HepG2 (cell line): ENCODE measurements around the gene ZNF747. TPM values are rescaled to one million over a fixed set of nuclear protein-coding genes. Genes with fewer than 3 reads are reported as not detected.

Experiments
- ARID2 ChIP-seq: sonication (generic); formaldehyde crosslinking; IDR thresholded peaks from 2 replicates; pipeline ENCODE4 v1.8.1; 2022; ENCODE audit warnings: mild to moderate bottlenecking, missing genetic modification reagents, borderline replicate concordance
- LCORL ChIP-seq, 2 experiments: fragments of 450-650 bp in 1 of 2; sonication (generic) in 1 of 2; formaldehyde crosslinking in 1 of 2; IDR thresholded peaks; 2 replicates each; pipeline versions ENCODE4 v1.5.0 to v1.6.1; 2017 to 2020; ENCODE audit warnings: antibody characterized with exemption in 1 of 2, missing genetic modification reagents in 1 of 2
- MAX ChIP-seq: IDR thresholded peaks from 2 replicates; pipeline ENCODE4 v1.6.1; 2012; ENCODE audit warnings: inconsistent platforms
- MIXL1 ChIP-seq: IDR thresholded peaks from 2 replicates; pipeline ENCODE4 v1.6.1; 2016
- MTF2 ChIP-seq: sonication (generic); formaldehyde crosslinking; IDR thresholded peaks from 2 replicates; pipeline ENCODE4 v1.5.0; 2020; ENCODE audit warnings: missing genetic modification reagents, borderline replicate concordance
- NCOR1 ChIP-seq: fragments of 200-600 bp; sonication (generic); IDR thresholded peaks from 2 replicates; pipeline ENCODE4 v1.7.0; 2017; ENCODE audit warnings: antibody characterized with exemption, low read length, borderline replicate concordance
- SIN3B ChIP-seq: fragments of 150-350 bp; IDR thresholded peaks from 2 replicates; pipeline ENCODE4 v1.6.1; 2014; ENCODE audit warnings: low read length
- USF2 ChIP-seq, 2 experiments: sonication (generic) in 1 of 2; formaldehyde crosslinking in 1 of 2; IDR thresholded peaks; 2 replicates each; pipeline versions ENCODE4 v1.5.1 to v1.6.1; 2011 to 2020; ENCODE audit warnings: borderline replicate concordance in 1 of 2, low read depth in 1 of 2, low read length in 1 of 2, mild to moderate bottlenecking in 1 of 2, missing genetic modification reagents in 1 of 2, moderate library complexity in 1 of 2
- ZNF205 ChIP-seq: IDR thresholded peaks from 2 replicates; pipeline ENCODE4 v1.6.1; 2018; ENCODE audit warnings: missing biosample characterization, missing genetic modification reagents
- ZNF3 ChIP-seq: IDR thresholded peaks from 2 replicates; pipeline ENCODE4 v1.7.0; 2017; ENCODE audit warnings: inconsistent platforms
- ZNF558 ChIP-seq: sonication (generic); formaldehyde crosslinking; IDR thresholded peaks from 2 replicates; pipeline ENCODE4 v1.9.0; 2022; ENCODE audit warnings: mild to moderate bottlenecking, missing genetic modification reagents, borderline replicate concordance
- ZNF674 ChIP-seq: sonication (generic); formaldehyde crosslinking; IDR thresholded peaks from 2 replicates; pipeline ENCODE4 v1.5.0; 2020; ENCODE audit warnings: low read depth, mild to moderate bottlenecking, missing genetic modification reagents
- ZNF781 ChIP-seq: sonication (generic); formaldehyde crosslinking; IDR thresholded peaks from 2 replicates; pipeline ENCODE4 v1.5.1; 2020; ENCODE audit warnings: borderline replicate concordance, mild to moderate bottlenecking, missing genetic modification reagents; ENCODE audit errors: not compliant biosample characterization
- ZZZ3 ChIP-seq: sonication (generic); formaldehyde crosslinking; IDR thresholded peaks from 2 replicates; pipeline ENCODE4 v1.4.0; 2020; ENCODE audit warnings: missing genetic modification reagents, mild to moderate bottlenecking, borderline replicate concordance
- polyA plus RNA-seq, 8 experiments: library from polyadenylated mRNA; depleted of rRNA in 3 of 8; stranded (reverse) in 7 of 8; unstranded in 1 of 8; fragments of >200 nt; fragmentation: Illumina TruSeq in 4 of 8; extraction: Trizol in 4 of 8; gene quantifications; 2 replicates each; pipeline versions ENCODE4 v1.2.1 to v1.2.3, GENCODE V29; 2011 to 2016; ENCODE audit warnings: low read depth in 4 of 8, missing spikeins in 1 of 8, mixed read lengths in 1 of 8; ENCODE audit not compliant: insufficient read depth in 1 of 8
- total RNA-seq, 5 experiments: library from RNA; depleted of rRNA; stranded (reverse); fragments of >200 nt; fragmentation: Illumina TruSeq; extraction: Trizol; gene quantifications; 2 replicates each; pipeline ENCODE4 v1.2.3, GENCODE V29; 2016; ENCODE audit warnings: low read depth in 1 of 5
- TF ChIP-seq, protein P1 (sequence below): sonication (generic); formaldehyde crosslinking; IDR thresholded peaks from 2 replicates; pipeline ENCODE4 v1.4.0; 2020; ENCODE audit warnings: missing genetic modification reagents
- TF ChIP-seq, protein P2 (sequence below): sonication (generic); formaldehyde crosslinking; IDR thresholded peaks from 2 replicates; pipeline ENCODE4 v1.4.0; 2020; ENCODE audit warnings: missing genetic modification reagents, borderline replicate concordance

The ZNF747 gene
- total and polyA plus RNA-seq, 2 of the 13 experiments (the other 11 are each of a cell fraction or from before 2014, with no cell fraction given): 7.2 to 10.2 TPM

- 0 out of 2 replicates have a peak, but pooled peaks have one; percentile 76 for TF ChIP-seq MIXL1
- no peak for TF ChIP-seq ZNF674 (CRISPR knock-in tag)
- TF ChIP-seq ARID2: no peak
- TF ChIP-seq USF2 (IDR thresholded peaks at IDR 0.05; ENCODE audit: low read depth, low read length): no peak
- no peak; the same call in 1 of the 2 replicates for TF ChIP-seq USF2 (CRISPR knock-in tag; IDR thresholded peaks at IDR 0.05; ENCODE audit: borderline replicate concordance)
- TF ChIP-seq, protein P1, sequence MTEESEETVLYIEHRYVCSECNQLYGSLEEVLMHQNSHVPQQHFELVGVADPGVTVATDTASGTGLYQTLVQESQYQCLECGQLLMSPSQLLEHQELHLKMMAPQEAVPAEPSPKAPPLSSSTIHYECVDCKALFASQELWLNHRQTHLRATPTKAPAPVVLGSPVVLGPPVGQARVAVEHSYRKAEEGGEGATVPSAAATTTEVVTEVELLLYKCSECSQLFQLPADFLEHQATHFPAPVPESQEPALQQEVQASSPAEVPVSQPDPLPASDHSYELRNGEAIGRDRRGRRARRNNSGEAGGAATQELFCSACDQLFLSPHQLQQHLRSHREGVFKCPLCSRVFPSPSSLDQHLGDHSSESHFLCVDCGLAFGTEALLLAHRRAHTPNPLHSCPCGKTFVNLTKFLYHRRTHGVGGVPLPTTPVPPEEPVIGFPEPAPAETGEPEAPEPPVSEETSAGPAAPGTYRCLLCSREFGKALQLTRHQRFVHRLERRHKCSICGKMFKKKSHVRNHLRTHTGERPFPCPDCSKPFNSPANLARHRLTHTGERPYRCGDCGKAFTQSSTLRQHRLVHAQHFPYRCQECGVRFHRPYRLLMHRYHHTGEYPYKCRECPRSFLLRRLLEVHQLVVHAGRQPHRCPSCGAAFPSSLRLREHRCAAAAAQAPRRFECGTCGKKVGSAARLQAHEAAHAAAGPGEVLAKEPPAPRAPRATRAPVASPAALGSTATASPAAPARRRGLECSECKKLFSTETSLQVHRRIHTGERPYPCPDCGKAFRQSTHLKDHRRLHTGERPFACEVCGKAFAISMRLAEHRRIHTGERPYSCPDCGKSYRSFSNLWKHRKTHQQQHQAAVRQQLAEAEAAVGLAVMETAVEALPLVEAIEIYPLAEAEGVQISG: peak; percentile 84
- TF ChIP-seq NCOR1: no peak
- TF ChIP-seq LCORL (IDR thresholded peaks at IDR 0.05): no peak
- peak; percentile 78 for TF ChIP-seq LCORL (CRISPR knock-in tag; IDR thresholded peaks at IDR 0.05)
- TF ChIP-seq, protein P2, sequence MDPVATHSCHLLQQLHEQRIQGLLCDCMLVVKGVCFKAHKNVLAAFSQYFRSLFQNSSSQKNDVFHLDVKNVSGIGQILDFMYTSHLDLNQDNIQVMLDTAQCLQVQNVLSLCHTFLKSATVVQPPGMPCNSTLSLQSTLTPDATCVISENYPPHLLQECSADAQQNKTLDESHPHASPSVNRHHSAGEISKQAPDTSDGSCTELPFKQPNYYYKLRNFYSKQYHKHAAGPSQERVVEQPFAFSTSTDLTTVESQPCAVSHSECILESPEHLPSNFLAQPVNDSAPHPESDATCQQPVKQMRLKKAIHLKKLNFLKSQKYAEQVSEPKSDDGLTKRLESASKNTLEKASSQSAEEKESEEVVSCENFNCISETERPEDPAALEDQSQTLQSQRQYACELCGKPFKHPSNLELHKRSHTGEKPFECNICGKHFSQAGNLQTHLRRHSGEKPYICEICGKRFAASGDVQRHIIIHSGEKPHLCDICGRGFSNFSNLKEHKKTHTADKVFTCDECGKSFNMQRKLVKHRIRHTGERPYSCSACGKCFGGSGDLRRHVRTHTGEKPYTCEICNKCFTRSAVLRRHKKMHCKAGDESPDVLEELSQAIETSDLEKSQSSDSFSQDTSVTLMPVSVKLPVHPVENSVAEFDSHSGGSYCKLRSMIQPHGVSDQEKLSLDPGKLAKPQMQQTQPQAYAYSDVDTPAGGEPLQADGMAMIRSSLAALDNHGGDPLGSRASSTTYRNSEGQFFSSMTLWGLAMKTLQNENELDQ (CRISPR knock-in tag): no peak
- no peak for TF ChIP-seq ZNF781 (CRISPR knock-in tag)
- TF ChIP-seq ZZZ3 (CRISPR knock-in tag): no peak
- peak; percentile 90 for TF ChIP-seq ZNF3
- TF ChIP-seq SIN3B: no peak
- peak; percentile 33; the same call in 1 of the 2 replicates for TF ChIP-seq MAX
- TF ChIP-seq ZNF205: 0 out of 2 replicates have a peak, but pooled peaks have one; percentile 37
- TF ChIP-seq ZNF558 (CRISPR knock-in tag): no peak
- 0 out of 2 replicates have a peak, but pooled peaks have one; percentile 45 for TF ChIP-seq MTF2 (CRISPR knock-in tag)
Observed at GRCh38 chr16:30488764-30489605, 45.7 kb downstream of the ZNF747 start (continued).
